PFSK-1 (cell line): ENCODE measurements around the gene CWC27.

ENCODE experiments used
- FOXP2 ChIP-seq: optimal IDR thresholded peaks from 2 replicates; pipeline ENCODE3; 2011; ENCODE audit warnings: borderline replicate concordance, control low read depth, inconsistent platforms; ENCODE audit not compliant: insufficient read depth; ENCODE audit errors: extremely low read length, extremely low read depth
- POLR2AphosphoS5 ChIP-seq: IDR thresholded peaks from 2 replicates; pipeline ENCODE4 v1.6.1; 2012; ENCODE audit warnings: low read depth, mild to moderate bottlenecking, control low read depth, low read length, moderate library complexity
- SIN3A ChIP-seq: IDR thresholded peaks from 2 replicates; pipeline ENCODE4 v1.6.1; 2012; ENCODE audit warnings: mild to moderate bottlenecking, low read length, moderate library complexity, borderline replicate concordance; ENCODE audit not compliant: insufficient read depth
- TAF1 ChIP-seq: IDR thresholded peaks from 2 replicates; pipeline ENCODE4 v1.6.1; 2012; ENCODE audit warnings: low read length, control low read depth, borderline replicate concordance; ENCODE audit not compliant: insufficient read depth
- TF ChIP-seq, protein P1 (sequence below), 2 experiments: IDR thresholded peaks; 2 replicates each; pipeline versions ENCODE4 v1.6.1 to v1.8.0; 2011 to 2012; ENCODE audit warnings: low read depth in 2 of 2, low read length in 2 of 2, control low read depth in 1 of 2, inconsistent platforms in 1 of 2, mild to moderate bottlenecking in 1 of 2, moderate library complexity in 1 of 2; ENCODE audit not compliant: insufficient read depth in 1 of 2

Gene CWC27

DNA sequence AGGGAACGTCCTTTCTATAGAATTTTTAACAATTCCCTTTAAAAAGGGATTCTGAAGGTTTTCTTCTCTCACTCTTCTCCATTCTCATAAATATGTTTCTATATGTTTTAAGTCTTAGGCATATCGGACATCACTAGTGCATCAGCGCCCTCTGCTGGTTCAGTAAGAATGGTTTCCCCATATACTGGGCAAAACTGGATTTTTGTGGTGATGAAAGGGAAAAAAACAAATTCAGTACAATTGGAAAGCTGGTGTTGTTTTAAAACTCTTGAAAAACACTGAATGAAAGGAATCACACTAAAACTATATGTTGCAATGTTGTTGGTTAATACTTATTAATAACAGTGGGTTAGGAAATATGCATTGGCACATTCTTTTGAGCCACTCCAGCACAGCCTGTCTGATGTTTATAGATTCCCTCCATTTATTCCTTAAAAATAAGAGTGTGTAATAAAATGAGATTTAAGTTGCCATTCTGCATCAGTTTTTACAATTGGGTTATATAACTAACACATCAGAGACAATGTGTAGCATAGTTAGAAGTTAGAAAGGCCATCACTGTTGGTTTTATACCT is 15.8 kb downstream of the CWC27 start:
- no peak for TF ChIP-seq SIN3A
- no peak for TF ChIP-seq TAF1
- TF ChIP-seq, protein P1, sequence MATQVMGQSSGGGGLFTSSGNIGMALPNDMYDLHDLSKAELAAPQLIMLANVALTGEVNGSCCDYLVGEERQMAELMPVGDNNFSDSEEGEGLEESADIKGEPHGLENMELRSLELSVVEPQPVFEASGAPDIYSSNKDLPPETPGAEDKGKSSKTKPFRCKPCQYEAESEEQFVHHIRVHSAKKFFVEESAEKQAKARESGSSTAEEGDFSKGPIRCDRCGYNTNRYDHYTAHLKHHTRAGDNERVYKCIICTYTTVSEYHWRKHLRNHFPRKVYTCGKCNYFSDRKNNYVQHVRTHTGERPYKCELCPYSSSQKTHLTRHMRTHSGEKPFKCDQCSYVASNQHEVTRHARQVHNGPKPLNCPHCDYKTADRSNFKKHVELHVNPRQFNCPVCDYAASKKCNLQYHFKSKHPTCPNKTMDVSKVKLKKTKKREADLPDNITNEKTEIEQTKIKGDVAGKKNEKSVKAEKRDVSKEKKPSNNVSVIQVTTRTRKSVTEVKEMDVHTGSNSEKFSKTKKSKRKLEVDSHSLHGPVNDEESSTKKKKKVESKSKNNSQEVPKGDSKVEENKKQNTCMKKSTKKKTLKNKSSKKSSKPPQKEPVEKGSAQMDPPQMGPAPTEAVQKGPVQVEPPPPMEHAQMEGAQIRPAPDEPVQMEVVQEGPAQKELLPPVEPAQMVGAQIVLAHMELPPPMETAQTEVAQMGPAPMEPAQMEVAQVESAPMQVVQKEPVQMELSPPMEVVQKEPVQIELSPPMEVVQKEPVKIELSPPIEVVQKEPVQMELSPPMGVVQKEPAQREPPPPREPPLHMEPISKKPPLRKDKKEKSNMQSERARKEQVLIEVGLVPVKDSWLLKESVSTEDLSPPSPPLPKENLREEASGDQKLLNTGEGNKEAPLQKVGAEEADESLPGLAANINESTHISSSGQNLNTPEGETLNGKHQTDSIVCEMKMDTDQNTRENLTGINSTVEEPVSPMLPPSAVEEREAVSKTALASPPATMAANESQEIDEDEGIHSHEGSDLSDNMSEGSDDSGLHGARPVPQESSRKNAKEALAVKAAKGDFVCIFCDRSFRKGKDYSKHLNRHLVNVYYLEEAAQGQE (IDR thresholded peaks at IDR 0.05; ENCODE audit: insufficient read depth in 1 of 2, low read depth in 2 of 2, low read length in 2 of 2), result no peak
- no peak for TF ChIP-seq POLR2AphosphoS5
- no peak for TF ChIP-seq FOXP2

DNA sequence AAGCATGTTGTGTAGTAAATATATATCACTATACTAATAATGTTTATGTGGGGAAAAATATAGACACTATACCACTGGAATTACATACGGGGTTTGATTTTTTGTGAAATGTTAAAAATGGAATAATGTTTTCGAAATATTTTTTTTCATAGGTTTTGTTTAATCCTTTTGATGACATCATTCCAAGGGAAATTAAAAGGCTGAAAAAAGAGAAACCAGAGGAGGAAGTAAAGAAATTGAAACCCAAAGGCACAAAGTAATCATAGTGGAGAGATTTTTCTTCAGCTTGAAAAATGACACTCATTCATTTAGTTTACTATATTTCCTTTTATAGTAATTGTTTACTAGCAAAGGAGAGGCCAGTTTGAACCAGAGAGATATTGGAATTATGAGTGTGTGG is 17.6 kb downstream of the CWC27 start:
- TF ChIP-seq FOXP2 (no peak), SIN3A (no peak), POLR2AphosphoS5 (no peak), TAF1 (no peak)
- TF ChIP-seq, protein P1 (IDR thresholded peaks at IDR 0.05; ENCODE audit: insufficient read depth in 1 of 2, low read depth in 2 of 2, low read length in 2 of 2), result no peak

DNA sequence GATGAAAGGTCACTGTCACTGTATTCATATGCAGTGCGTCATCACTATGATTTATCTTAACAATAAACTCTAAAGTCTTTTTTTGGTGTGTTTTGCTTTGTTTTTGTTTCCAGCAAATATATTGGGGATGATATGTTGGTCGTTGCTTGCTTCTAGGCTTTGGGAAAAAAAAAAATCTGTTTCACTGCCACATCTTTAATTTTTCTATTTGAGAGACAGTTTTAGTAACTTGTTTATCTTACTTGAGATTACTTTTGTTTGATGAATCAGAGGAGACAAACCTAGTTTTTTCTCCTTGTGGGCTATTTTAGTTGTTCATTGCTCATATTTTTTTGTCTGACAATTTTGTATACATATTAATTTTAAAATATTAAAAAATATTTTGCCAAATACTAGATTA is 19.4 kb downstream of the CWC27 start:
- TF ChIP-seq, protein P1 (IDR thresholded peaks at IDR 0.05; ENCODE audit: insufficient read depth in 1 of 2, low read depth in 2 of 2, low read length in 2 of 2), result no peak
- TF ChIP-seq TAF1 (no peak), FOXP2 (no peak), POLR2AphosphoS5 (no peak), SIN3A (no peak)

DNA sequence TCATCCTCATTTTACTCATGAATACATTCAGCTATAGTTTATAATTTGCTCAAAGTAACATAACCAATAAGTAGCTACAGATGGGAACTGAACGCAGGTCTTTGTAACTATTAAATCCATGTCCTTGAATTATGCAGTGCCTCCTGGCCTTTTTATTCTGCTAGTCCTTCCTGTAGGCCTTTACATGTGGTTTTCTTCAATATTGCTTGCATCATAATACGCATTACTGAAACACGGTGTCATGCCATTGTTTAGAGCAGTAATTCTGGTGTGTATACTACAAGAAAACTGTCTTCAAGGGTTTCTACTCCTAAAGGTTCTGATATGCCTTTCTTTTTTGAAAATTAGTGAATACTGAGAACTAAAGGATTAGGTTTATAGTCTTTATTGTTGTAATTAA is 20.7 kb downstream of the CWC27 start:
- TF ChIP-seq SIN3A (no peak), TAF1 (no peak), POLR2AphosphoS5 (no peak), FOXP2 (no peak)
- TF ChIP-seq, protein P1 (IDR thresholded peaks at IDR 0.05; ENCODE audit: insufficient read depth in 1 of 2, low read depth in 2 of 2, low read length in 2 of 2), result no peak

DNA sequence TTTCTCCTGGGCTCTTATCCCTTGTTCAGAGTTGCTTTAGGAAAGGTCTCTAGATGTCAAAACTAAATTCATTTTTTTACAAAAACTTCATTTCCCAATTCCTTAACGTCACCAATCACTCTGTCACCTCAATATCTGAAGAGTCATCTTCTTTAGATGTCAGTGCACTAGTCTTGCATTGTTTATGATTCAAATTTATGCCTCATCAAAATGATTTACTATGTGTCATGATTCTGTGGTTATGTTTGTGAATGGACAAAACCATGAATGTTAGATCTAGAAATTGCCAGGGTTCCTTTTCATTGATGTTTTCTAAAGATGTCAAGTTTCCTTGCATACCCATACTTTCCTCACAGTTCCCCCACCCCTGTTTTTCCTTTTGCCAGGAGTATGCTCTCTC is 21.5 kb downstream of the CWC27 start:
- TF ChIP-seq SIN3A (no peak), POLR2AphosphoS5 (no peak), TAF1 (no peak), FOXP2 (no peak)
- TF ChIP-seq, protein P1 (IDR thresholded peaks at IDR 0.05; ENCODE audit: insufficient read depth in 1 of 2, low read depth in 2 of 2, low read length in 2 of 2), result no peak
